HG03558 (cell line): ENCODE measurements around the gene XPR1.
"Not testable (repeated sequence)": the region's sequence is repeated elsewhere in the genome, so short reads cannot be mapped to it uniquely, and the experiment has no call there.

Experiments
- ATAC-seq: cut with Tn5 transposase; IDR thresholded peaks from one replicate; pipeline ENCODE4 v1.9.1; 2021; ENCODE audit warnings: moderate number of reproducible peaks; ENCODE audit not compliant: unreplicated experiment; ENCODE audit errors: extremely low read depth

The XPR1 gene

GRCh38 chr1:180775801-180776200, 144.0 kb downstream of the XPR1 start:
- no peak for ATAC-seq

GRCh38 chr1:180777072-180777689, 145.4 kb downstream of the XPR1 start:
- no peak for ATAC-seq

GRCh38 chr1:180778782-180779398, 147.1 kb downstream of the XPR1 start:
- ATAC-seq: no peak

DNA sequence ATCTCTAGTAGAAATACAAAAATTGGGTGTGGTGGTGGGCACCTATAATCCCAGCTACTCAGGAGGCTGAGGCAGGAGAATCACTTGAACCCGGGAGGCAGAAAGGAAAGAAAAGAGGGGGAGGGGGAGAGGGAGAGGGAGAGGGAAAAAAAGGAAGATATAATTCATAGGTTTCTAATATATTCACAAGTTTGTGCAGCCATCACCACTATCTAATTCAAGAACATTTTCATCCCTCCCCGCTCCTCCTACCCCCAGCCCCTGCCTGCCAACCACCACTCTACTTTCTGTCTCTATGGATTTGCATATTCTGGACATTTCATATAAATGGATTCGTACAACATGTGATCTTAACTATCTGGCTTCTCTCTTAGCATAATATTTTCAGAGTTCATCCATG, 147.8 kb downstream of the XPR1 start:
- no peak for ATAC-seq

DNA sequence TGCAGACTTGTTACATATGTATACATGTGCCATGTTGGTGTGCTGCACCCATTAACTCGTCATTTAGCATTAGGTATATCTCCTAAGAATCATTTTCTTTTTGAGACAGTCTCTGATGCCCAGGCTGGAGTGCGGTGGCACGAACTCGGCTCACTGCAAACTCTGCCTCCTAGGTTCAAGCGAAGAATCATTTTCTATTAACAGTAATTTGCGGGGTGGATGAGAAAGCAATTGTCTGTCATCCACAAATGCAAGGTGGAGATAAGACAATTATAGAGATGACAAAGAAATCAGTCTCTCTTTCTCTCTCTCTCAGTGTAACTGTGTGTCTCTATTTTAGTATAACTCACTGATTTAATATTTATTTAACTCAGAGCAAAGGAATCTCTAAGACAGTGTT, 149.9 kb downstream of the XPR1 start:
- ATAC-seq: no peak

GRCh38 chr1:180785291-180785690, 153.5 kb downstream of the XPR1 start:
- no peak for ATAC-seq

DNA sequence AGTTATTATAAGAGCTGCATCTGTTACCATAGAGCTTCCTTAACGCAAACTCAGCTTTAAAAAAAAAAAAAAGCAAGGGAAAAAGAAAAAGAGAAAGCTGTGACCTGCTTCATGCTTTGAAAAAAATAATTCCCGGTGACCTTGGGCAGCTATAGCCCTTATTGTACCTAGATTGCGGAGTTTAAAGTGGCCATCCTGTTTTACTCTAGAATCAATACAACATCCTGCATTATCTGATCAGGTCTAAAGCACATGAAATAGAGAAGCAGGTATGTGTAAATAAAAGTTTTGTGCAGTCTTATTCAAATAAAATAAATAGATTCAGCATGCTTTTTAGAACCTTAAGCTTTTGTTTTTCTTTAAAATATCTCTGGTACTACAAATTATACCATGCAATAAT, 154.1 kb downstream of the XPR1 start:
- no peak for ATAC-seq

DNA sequence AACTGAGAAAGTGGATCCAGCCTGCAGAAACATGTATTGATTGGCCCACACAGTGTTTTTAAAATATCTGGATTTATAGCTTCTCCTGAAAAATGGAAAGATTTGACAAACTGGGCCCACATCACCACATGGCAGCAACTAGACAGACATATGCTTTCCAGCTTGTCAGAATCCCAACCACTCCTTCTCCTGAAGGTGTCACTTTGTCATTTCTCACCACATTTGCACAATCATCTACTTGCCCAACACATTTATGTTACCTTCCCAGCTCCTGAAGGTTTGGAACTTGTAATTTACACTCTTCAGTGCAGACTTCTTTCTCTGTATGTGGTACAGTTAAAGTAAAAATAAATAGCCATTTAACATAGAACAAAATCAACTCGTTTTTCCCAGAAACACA, 154.8 kb downstream of the XPR1 start:
- no peak for ATAC-seq

DNA sequence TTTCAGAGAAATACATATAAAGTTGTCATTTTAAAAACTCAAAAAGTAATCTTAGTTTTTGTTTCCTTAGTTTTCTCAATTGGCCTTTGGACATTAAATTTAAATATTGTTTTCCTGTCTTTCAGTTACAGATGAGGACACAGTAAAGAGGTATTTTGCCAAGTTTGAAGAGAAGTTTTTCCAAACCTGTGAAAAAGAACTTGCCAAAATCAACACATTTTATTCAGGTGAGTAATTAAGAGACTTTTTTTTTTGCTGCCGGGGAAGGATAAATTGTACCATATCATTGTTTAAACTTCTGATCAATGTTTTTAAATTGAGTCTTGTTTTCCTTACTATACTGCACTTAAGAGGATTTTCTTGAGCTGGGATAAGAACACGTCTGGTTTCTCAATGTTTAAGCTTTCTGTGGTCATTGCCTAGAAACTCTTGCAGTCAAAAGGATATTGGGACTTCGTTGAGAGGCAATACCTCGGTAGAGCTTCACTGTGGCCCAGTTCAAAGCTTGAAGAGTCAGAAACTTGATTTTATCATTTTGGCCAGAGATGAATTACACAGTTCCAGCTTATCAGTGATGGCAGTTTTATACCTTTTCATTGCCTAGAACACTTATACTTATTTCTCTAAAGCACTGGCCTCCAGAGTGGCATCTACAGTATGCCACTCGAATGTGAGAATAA, 155.9 kb downstream of the XPR1 start:
- ATAC-seq: no peak

DNA sequence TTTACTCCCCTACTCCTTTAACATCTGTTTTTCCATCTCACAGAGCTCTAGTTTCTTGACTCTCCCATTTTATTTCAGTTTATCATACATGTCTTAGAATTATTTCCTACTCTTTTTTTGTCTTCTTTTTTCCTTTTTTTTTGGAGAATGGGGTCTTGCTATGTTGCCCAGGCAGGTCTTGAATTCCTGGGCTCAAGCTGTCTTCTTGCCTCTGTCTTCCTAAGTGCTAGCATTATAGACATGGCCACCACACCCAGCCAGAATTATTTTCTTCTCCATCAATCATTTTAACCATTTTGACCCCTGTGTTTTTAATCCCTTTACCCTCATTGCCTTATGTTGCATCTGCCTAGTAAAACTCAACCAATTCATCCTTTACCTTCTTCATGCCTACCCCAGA, 157.6 kb downstream of the XPR1 start:
- no peak for ATAC-seq

- not testable (repeated sequence) for ATAC-seq
Measured at GRCh38 chr1:180791152-180791551, 159.3 kb downstream of the XPR1 start.

GRCh38 chr1:180791806-180792205, 160.0 kb downstream of the XPR1 start:
- ATAC-seq: no peak

- ATAC-seq: no peak
Measured at GRCh38 chr1:180793451-180793850, 161.6 kb downstream of the XPR1 start.

DNA sequence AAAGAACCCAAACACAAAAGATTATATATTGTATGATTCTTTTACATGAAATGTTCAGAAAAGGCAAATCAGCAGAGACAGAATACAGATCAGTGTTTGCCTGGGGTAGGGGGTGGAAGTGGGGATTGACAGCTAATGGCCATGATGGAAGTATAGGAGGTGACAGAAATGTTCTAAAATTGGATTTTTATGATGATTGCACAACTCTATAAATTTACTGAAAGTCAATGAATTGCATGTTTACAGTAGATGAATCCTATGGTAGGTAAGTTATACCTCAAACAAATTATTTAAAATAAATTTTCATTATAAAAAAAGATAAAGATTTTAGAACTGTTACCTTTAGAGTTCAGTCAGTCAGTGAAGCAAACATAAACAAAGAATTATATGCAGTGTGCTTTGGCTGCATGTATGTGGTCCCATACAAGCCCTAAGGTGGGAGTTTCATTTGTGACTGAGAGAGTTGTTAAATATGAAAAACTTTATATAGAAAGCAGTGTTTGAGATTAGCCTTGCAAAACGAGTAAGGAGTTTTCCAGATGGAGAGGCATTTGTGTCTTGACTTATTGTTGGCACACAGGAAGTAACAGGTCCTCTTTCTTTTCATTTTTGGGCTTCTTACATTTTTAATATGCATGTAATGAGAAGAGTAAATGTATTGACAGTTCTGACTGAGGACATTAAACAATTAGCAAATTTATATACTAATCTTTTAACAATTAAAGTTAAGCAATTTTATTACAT, 165.2 kb downstream of the XPR1 start:
- no peak for ATAC-seq

GRCh38 chr1:180800945-180801344, 169.1 kb downstream of the XPR1 start:
- ATAC-seq: no peak

- ATAC-seq: no peak
Measured at GRCh38 chr1:180802813-180803212, 171.0 kb downstream of the XPR1 start.

GRCh38 chr1:180805316-180805715, 173.5 kb downstream of the XPR1 start:
- ATAC-seq: peak; percentile 49

DNA sequence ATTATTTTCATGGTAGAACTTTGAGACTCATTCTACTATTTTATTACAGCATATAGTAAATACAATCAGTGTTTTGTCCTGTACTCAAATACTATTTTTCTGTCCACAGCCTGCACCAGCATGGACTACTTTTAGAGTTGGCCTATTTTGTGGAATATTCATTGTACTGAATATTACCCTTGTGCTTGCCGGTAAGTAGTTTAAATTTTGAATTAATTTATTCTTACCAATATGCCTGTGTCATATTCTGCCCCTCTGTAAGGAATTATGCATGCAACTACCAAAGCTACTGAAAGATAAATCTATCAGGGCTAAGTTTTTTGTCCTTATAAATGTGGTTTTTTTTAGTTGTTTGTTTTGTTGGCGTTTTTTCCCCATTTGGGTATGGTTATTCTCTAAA, 179.5 kb downstream of the XPR1 start:
- no peak for ATAC-seq

GRCh38 chr1:180811886-180812285, 180.1 kb downstream of the XPR1 start:
- no peak for ATAC-seq

DNA sequence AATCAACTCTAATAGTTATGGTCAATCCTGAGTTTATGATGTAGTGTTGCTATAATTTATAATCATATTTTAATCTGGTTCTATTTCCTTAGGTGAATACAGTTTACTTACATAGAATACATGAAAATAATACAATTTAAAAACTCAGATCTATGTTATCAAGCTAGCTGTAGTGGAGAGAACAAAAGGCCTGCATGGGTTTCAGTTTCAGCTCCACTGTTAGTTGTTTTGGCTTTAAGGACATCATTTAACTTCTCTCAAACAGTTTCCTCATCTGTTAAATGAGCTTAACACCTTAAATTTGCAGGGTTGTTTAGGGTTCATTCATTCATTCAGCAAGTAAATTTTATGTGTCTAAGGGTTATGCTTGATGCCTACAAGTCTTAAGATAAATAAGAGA, 182.4 kb downstream of the XPR1 start:
- ATAC-seq: no peak

GRCh38 chr1:180815188-180815587, 183.4 kb downstream of the XPR1 start:
- ATAC-seq: no peak
